ENCODE measurements around the gene RBM46. TPM values are rescaled to one million over a fixed set of nuclear protein-coding genes. Genes with fewer than 3 reads are reported as not detected.

Gene RBM46
- total RNA-seq, 1 experiment from 2014 or later = not detected

DNA sequence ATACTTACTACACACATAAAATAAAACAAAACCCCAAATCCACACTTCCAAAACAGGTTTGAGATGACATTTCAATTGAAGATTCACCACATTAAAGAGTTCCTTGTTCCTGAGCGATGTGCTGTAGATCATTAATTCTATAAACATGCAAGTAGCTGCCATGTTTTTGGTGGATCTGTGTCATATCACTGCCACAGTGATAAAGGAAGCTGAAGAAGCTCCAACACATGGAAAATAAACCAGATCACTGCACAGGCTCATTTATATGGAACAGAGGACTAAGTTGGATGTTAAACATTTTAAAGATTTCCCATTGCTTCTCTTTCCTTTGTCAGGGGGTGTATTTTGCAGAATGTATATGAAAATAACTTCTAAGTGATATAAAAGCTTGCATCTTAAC lies 2.8 kb upstream of the RBM46 start:
- TF ChIP-seq, protein P1, sequence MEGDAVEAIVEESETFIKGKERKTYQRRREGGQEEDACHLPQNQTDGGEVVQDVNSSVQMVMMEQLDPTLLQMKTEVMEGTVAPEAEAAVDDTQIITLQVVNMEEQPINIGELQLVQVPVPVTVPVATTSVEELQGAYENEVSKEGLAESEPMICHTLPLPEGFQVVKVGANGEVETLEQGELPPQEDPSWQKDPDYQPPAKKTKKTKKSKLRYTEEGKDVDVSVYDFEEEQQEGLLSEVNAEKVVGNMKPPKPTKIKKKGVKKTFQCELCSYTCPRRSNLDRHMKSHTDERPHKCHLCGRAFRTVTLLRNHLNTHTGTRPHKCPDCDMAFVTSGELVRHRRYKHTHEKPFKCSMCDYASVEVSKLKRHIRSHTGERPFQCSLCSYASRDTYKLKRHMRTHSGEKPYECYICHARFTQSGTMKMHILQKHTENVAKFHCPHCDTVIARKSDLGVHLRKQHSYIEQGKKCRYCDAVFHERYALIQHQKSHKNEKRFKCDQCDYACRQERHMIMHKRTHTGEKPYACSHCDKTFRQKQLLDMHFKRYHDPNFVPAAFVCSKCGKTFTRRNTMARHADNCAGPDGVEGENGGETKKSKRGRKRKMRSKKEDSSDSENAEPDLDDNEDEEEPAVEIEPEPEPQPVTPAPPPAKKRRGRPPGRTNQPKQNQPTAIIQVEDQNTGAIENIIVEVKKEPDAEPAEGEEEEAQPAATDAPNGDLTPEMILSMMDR (IDR thresholded peaks at IDR 0.05) = no peak
- TF ChIP-seq, protein P2, sequence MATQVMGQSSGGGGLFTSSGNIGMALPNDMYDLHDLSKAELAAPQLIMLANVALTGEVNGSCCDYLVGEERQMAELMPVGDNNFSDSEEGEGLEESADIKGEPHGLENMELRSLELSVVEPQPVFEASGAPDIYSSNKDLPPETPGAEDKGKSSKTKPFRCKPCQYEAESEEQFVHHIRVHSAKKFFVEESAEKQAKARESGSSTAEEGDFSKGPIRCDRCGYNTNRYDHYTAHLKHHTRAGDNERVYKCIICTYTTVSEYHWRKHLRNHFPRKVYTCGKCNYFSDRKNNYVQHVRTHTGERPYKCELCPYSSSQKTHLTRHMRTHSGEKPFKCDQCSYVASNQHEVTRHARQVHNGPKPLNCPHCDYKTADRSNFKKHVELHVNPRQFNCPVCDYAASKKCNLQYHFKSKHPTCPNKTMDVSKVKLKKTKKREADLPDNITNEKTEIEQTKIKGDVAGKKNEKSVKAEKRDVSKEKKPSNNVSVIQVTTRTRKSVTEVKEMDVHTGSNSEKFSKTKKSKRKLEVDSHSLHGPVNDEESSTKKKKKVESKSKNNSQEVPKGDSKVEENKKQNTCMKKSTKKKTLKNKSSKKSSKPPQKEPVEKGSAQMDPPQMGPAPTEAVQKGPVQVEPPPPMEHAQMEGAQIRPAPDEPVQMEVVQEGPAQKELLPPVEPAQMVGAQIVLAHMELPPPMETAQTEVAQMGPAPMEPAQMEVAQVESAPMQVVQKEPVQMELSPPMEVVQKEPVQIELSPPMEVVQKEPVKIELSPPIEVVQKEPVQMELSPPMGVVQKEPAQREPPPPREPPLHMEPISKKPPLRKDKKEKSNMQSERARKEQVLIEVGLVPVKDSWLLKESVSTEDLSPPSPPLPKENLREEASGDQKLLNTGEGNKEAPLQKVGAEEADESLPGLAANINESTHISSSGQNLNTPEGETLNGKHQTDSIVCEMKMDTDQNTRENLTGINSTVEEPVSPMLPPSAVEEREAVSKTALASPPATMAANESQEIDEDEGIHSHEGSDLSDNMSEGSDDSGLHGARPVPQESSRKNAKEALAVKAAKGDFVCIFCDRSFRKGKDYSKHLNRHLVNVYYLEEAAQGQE (IDR thresholded peaks at IDR 0.05; ENCODE audit: insufficient read depth in 1 of 2, low read depth in 2 of 2, low read length in 1 of 2) = no peak
- no peak for TF ChIP-seq TCF7L2 (IDR thresholded peaks at IDR 0.05; ENCODE audit: low read depth, low read length)
- TF ChIP-seq SIN3A (IDR thresholded peaks at IDR 0.05; ENCODE audit: borderline replicate concordance, insufficient read depth, low read depth, low read length) = no peak
- no peak for TF ChIP-seq POLR2AphosphoS5 (IDR thresholded peaks at IDR 0.05; ENCODE audit: low read depth, low read length)
- Histone ChIP-seq H3K36me3 (ENCODE audit: control insufficient read depth, insufficient read depth, low read length) (no peaks in the 10 kb centered on the region), H3K27ac (ENCODE audit: low read length) (no peak overlapping the region), H3K4me1 (ENCODE audit: control insufficient read depth, insufficient read depth, low read length) (no peaks in the 10 kb centered on the region), H3K4me3 (ENCODE audit: low read depth in 2 of 2, low read length in 2 of 2) (no peak overlapping the region), H3K9me3 (ENCODE audit: control insufficient read depth, insufficient read depth, low read depth, low read length) (no peaks in the 10 kb centered on the region), H3K27me3 (ENCODE audit: control insufficient read depth, insufficient read depth, low read length) (no peaks in the 10 kb centered on the region)
- DNase-seq (ENCODE audit: low read depth, low spot score) = no peak
- POLR2A ChIA-PET = no interaction called here
- CTCF ChIA-PET = no interaction called here
- intact Hi-C loops (cut with micrococcal nuclease; ENCODE audit: unreplicated experiment) (loop anchor here (5.0 kb wide), 3 partner anchors 91 to 226 kb away; partner anchors contain the start of gene PLRG1), in situ Hi-C loops (cut with HindIII; ENCODE audit: low pct_unique_long_range_greater_than_20kb, low sequenced_read_pairs) (no loop called here)
- no TSS peak for BruUV-seq (replicated peaks)
- ATAC-seq = no peak

DNA sequence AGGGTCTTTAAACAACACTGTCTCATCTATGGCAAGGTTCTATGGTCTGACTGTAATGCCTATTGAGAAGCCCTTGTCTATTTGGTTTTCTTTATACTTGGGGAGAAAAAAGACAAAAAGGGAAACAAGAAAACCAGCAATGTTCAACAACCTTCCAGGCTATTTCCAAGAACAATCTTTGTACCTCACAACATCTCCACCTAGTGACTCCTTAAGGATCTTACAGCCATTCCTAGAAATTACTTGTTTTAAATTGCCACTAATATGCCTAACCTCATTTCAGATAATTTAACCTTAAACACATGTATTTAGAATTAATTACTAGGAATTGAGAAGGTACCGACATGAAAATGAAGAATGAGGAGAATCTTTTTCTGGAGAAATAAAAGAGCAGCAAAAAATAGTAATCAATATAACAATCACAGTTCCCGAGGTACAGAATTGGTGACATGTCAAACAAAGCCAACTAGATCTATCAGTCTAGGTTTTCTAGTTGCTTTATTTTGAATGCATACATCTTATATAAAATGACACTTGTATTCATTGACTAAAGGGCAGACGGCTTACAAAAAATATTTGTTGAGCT lies 1.6 kb upstream of the RBM46 start:
- no TSS peak for BruUV-seq (replicated peaks)
- intact Hi-C loops (cut with micrococcal nuclease; ENCODE audit: unreplicated experiment) = loop anchor here (5.0 kb wide), 3 partner anchors 92 to 227 kb away; partner anchors contain the start of gene PLRG1
- Histone ChIP-seq H3K4me1 (ENCODE audit: control insufficient read depth, insufficient read depth, low read length) (no peaks in the 10 kb centered on the region), H3K27ac (ENCODE audit: low read length) (no peak overlapping the region), H3K36me3 (ENCODE audit: control insufficient read depth, insufficient read depth, low read length) (no peaks in the 10 kb centered on the region), H3K27me3 (ENCODE audit: control insufficient read depth, insufficient read depth, low read length) (no peaks in the 10 kb centered on the region), H3K4me3 (ENCODE audit: low read depth in 2 of 2, low read length in 2 of 2) (no peak overlapping the region), H3K9me3 (ENCODE audit: control insufficient read depth, insufficient read depth, low read depth, low read length) (no peaks in the 10 kb centered on the region)
- TF ChIP-seq TCF7L2 (IDR thresholded peaks at IDR 0.05; ENCODE audit: low read depth, low read length) (no peak), POLR2AphosphoS5 (IDR thresholded peaks at IDR 0.05; ENCODE audit: low read depth, low read length) (no peak), SIN3A (IDR thresholded peaks at IDR 0.05; ENCODE audit: borderline replicate concordance, insufficient read depth, low read depth, low read length) (no peak)
- TF ChIP-seq, protein P1 (IDR thresholded peaks at IDR 0.05) = peak; percentile 45; the same call in 1 of the 2 replicates
- TF ChIP-seq, protein P2 (IDR thresholded peaks at IDR 0.05; ENCODE audit: insufficient read depth in 1 of 2, low read depth in 2 of 2, low read length in 1 of 2) = no peak
- CTCF ChIA-PET = interaction anchor here (0.7 kb wide), 1 partner anchor 184 kb away, joined by 5 read pairs; no protein-coding TSS in a partner anchor
- POLR2A ChIA-PET = no interaction called here
- ATAC-seq (no peak), DNase-seq (ENCODE audit: low read depth, low spot score) (no peak)
- in situ Hi-C loops (cut with HindIII; ENCODE audit: low pct_unique_long_range_greater_than_20kb, low sequenced_read_pairs) = no loop called here

Measured in Panc1 (cell line).